ENCODE results near the gene NTNG2.

DNA sequence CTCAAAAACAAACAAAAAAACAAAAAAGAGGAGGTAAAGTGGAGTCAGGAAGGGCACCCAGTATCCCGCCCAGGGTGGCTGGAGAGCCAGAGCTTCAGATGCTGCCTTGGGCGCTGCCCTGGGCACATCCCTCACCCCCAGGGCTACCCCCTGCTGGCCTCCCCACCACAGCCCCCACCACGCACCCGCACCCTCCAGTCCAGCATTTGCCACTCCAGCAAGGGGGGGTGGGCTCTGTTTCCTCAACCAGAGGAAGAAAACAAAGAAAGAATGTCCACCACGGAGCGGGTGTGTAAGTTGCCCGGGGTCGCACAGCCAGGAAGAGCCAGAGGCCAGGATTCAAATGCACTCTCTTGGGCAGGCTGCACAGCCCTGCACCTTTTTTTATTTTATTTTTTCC lies 86.1 kb downstream of the NTNG2 start:
- TF ChIP-seq, protein P1, sequence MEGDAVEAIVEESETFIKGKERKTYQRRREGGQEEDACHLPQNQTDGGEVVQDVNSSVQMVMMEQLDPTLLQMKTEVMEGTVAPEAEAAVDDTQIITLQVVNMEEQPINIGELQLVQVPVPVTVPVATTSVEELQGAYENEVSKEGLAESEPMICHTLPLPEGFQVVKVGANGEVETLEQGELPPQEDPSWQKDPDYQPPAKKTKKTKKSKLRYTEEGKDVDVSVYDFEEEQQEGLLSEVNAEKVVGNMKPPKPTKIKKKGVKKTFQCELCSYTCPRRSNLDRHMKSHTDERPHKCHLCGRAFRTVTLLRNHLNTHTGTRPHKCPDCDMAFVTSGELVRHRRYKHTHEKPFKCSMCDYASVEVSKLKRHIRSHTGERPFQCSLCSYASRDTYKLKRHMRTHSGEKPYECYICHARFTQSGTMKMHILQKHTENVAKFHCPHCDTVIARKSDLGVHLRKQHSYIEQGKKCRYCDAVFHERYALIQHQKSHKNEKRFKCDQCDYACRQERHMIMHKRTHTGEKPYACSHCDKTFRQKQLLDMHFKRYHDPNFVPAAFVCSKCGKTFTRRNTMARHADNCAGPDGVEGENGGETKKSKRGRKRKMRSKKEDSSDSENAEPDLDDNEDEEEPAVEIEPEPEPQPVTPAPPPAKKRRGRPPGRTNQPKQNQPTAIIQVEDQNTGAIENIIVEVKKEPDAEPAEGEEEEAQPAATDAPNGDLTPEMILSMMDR (IDR thresholded peaks at IDR 0.05 in 8 of 11, conservative IDR thresholded peaks at IDR 0.05 in 3 of 11), result no peak
- TF ChIP-seq POLR2AphosphoS5 (IDR thresholded peaks at IDR 0.05), result no peak
- no peak for TF ChIP-seq POLR2A (IDR thresholded peaks at IDR 0.05)

All from spleen (tissue), 7 donors.